ENCODE measurements around the gene CRMP1. TPM values are rescaled to one million over a fixed set of nuclear protein-coding genes. Genes with fewer than 3 reads are reported as not detected.

Gene CRMP1
- total RNA-seq, 1 donor from 2014 or later = 15.7 TPM

DNA sequence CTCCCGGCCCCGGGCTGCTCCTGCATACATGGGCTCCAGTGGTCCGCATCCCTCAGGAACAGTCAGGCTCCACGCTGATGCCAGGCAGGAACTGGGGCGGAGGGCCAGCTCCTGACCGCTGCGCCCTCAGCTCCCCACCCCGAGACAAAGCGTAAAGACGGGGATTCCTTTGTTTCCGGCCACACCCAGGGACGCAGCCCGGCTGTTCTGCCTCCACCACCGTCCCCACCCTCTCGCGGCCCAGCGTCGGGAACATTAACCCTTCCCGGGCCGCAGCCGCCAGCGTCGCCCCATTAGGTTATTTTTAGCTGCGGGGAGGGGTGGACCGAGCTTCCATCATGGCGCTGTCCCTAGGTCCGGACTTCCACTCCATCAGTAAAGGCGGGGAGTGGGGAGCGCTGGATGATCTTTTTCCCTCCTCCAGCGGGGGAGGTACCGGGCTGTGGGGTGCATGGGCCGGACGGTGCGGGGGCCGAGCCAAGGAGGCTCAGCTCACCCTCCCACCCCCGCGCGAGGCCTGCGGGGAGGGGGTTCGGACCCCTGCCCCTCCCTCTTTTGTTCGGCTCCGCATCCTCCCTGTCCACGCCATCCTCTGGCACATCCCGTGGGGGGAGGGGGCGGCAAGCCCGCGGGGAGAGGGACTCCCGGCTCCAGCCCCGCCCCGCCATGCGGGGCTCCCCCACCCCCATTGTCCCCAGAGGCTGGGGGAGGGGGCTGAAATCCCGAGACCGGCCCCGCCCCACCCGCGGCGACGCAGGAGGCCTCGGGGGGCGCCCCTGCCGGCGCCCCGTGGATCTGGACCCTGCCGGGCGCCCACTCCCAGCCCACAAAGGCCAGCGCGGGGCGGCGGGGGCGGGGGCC, 5.3 kb downstream of the CRMP1 start:
- DNase-seq (ENCODE audit: low spot score in 2 of 2, unreplicated experiment in 2 of 2) = no peak
- no peak for TF ChIP-seq CTCF (IDR thresholded peaks at IDR 0.05; ENCODE audit: unreplicated experiment)
- peak overlapping the region; percentile 72 for H3K4me3 Mint-ChIP-seq
- H3K4me1 Mint-ChIP-seq = peaks cover 18% of the 10 kb centered on the region
- H3K36me3 Mint-ChIP-seq = no peaks in the 10 kb centered on the region
- H3K9me3 Mint-ChIP-seq = no peaks in the 10 kb centered on the region
- H3K27ac Mint-ChIP-seq = no peak overlapping the region
- peaks cover 88% of the 10 kb centered on the region for H3K27me3 Mint-ChIP-seq (ENCODE audit: low read depth)

- Mint-ChIP-seq H3K4me1 (peaks cover 18% of the 10 kb centered on the region), H3K9me3 (no peaks in the 10 kb centered on the region), H3K27me3 (ENCODE audit: low read depth) (peaks cover 90% of the 10 kb centered on the region), H3K27ac (no peak overlapping the region), H3K36me3 (no peaks in the 10 kb centered on the region), H3K4me3 (peak overlapping the region; percentile 72)
- DNase-seq (ENCODE audit: low spot score in 2 of 2, unreplicated experiment in 2 of 2) = no peak
- TF ChIP-seq CTCF (IDR thresholded peaks at IDR 0.05; ENCODE audit: unreplicated experiment) = no peak
Observed at GRCh38 chr4:5887011-5887360, 5.9 kb downstream of the CRMP1 start.

- H3K9me3 Mint-ChIP-seq = no peaks in the 10 kb centered on the region
- H3K4me1 Mint-ChIP-seq = peaks cover 15% of the 10 kb centered on the region
- H3K4me3 Mint-ChIP-seq = no peak overlapping the region
- H3K27me3 Mint-ChIP-seq (ENCODE audit: low read depth) = peaks cover 88% of the 10 kb centered on the region
- TF ChIP-seq CTCF (IDR thresholded peaks at IDR 0.05; ENCODE audit: unreplicated experiment) = no peak
- no peaks in the 10 kb centered on the region for H3K36me3 Mint-ChIP-seq
- DNase-seq (ENCODE audit: low spot score in 2 of 2, unreplicated experiment in 2 of 2) = no peak
- H3K27ac Mint-ChIP-seq = no peak overlapping the region
Observed at GRCh38 chr4:5885733-5886132, 7.2 kb downstream of the CRMP1 start.

GRCh38 chr4:5884796-5885195, 8.1 kb downstream of the CRMP1 start:
- DNase-seq (ENCODE audit: low spot score in 2 of 2, unreplicated experiment in 2 of 2) = no peak
- Mint-ChIP-seq H3K4me1 (peaks cover 11% of the 10 kb centered on the region), H3K27me3 (ENCODE audit: low read depth) (peaks cover 84% of the 10 kb centered on the region), H3K36me3 (no peaks in the 10 kb centered on the region), H3K9me3 (no peaks in the 10 kb centered on the region), H3K27ac (no peak overlapping the region), H3K4me3 (no peak overlapping the region)
- no peak for TF ChIP-seq CTCF (IDR thresholded peaks at IDR 0.05; ENCODE audit: unreplicated experiment)

GRCh38 chr4:5883916-5884315, 9.0 kb downstream of the CRMP1 start:
- DNase-seq (ENCODE audit: low spot score in 2 of 2, unreplicated experiment in 2 of 2) = no peak
- H3K27ac Mint-ChIP-seq = no peak overlapping the region
- H3K4me1 Mint-ChIP-seq = peaks cover 7% of the 10 kb centered on the region
- H3K9me3 Mint-ChIP-seq = no peaks in the 10 kb centered on the region
- peaks cover 84% of the 10 kb centered on the region for H3K27me3 Mint-ChIP-seq (ENCODE audit: low read depth)
- no peak for TF ChIP-seq CTCF (IDR thresholded peaks at IDR 0.05; ENCODE audit: unreplicated experiment)
- H3K4me3 Mint-ChIP-seq = no peak overlapping the region
- no peaks in the 10 kb centered on the region for H3K36me3 Mint-ChIP-seq
